Spleen (tissue), 11 donors: ENCODE measurements around the gene PRPSAP1. TPM values are rescaled to one million over a fixed set of nuclear protein-coding genes. Genes with fewer than 3 reads are reported as not detected.
A peak's percentile ranks its signal among the peaks of the same experiment; 100 is the strongest.

Experiments used
- DNase-seq: peaks from one replicate; pipeline ENCODE4 v3.0.0-alpha.2; 2020
- H3K27ac ChIP-seq, 8 donors: fragments of 200-600 bp; sonication (generic) in 7 of 8; 1 replicate in 4 of 8; 2 replicates in 4 of 8; pipeline versions ENCODE4 v1.5.0 to v1.8.0; 2016 to 2021; ENCODE audit warnings: inconsistent platforms in 4 of 8, mild to moderate bottlenecking in 4 of 8, moderate library complexity in 1 of 8
- H3K27me3 ChIP-seq, 7 donors: fragments of 200-600 bp; sonication (generic) in 6 of 7; replicated peaks in 1 of 7; 1 replicate in 4 of 7; 2 replicates in 3 of 7; pipeline versions ENCODE4 v1.5.0 to v1.8.0; 2016 to 2021; ENCODE audit warnings: inconsistent platforms in 3 of 7, mild to moderate bottlenecking in 1 of 7
- H3K36me3 ChIP-seq, 6 donors: fragments of 200-600 bp; sonication (generic) in 5 of 6; 1 replicate in 4 of 6; 2 replicates in 2 of 6; pipeline versions ENCODE4 v1.5.0 to v1.8.0; 2016 to 2021; ENCODE audit warnings: inconsistent platforms in 2 of 6
- H3K4me1 ChIP-seq, 6 donors: fragments of 200-600 bp; sonication (generic) in 5 of 6; 1 replicate in 3 of 6; 2 replicates in 3 of 6; pipeline versions ENCODE4 v1.5.0 to v1.8.0; 2016 to 2021; ENCODE audit warnings: inconsistent platforms in 3 of 6
- H3K4me3 ChIP-seq, 8 donors: fragments of 200-600 bp; sonication (generic) in 7 of 8; 1 replicate in 4 of 8; 2 replicates in 4 of 8; pipeline versions ENCODE4 v1.5.0 to v1.8.0; 2016 to 2021; ENCODE audit warnings: inconsistent platforms in 4 of 8, mild to moderate bottlenecking in 4 of 8, moderate library complexity in 2 of 8
- H3K9me3 ChIP-seq, 8 donors: fragments of 200-600 bp; sonication (generic) in 7 of 8; 1 replicate in 4 of 8; 2 replicates in 4 of 8; pipeline versions ENCODE4 v1.5.0 to v1.8.0; 2016 to 2021; ENCODE audit warnings: inconsistent platforms in 4 of 8
- POLR2A ChIP-seq, 3 donors: fragments of 450-650 bp; IDR thresholded peaks; one replicate each; pipeline ENCODE4 v1.5.1; 2017; ENCODE audit warnings: antibody characterized with exemption in 3 of 3, mild to moderate bottlenecking in 1 of 3
- POLR2AphosphoS5 ChIP-seq, 3 donors: sonication (generic); formaldehyde crosslinking; IDR thresholded peaks; one replicate each; pipeline ENCODE4 v1.5.1; 2017; ENCODE audit warnings: antibody characterized with exemption in 3 of 3
- WGBS, 5 donors: extraction: QIAGEN DNeasy Blood & Tissue Kit in 3 of 5; methylation state at CpG; one replicate each; pipeline versions ENCODE4 v1.1.5 to v1.1.7; 2013 to 2018; 5-methylcytosine and 5-hydroxymethylcytosine counted together
- intact Hi-C: fragments of 100-400 bp; cut with DNase I; formaldehyde crosslinking; loops from one replicate; pipeline ENCODE4 v1.15.0; 2023; ENCODE audit warnings: low total_unique reads
- polyA plus RNA-seq, 3 donors: library from polyadenylated mRNA; stranded (reverse); fragments of 200-250 nt; gene quantifications; one replicate each; pipeline ENCODE4 v1.2.1, GENCODE V29; 2013
- total RNA-seq, 7 donors: library from RNA; depleted of rRNA in 3 of 7; stranded (reverse); fragments of >200 nt in 3 of 7; fragmentation: NEBNext Ultra II Directional in 4 of 7; extraction: Animal tissue kit (Norgen Biotek cat#: 25700) in 4 of 7; gene quantifications; one replicate each; pipeline versions ENCODE4 v1.1.0 to v1.2.1, GENCODE V29; 2016 to 2021
- TF ChIP-seq, protein P1 (sequence below), 11 experiments: fragments of 200-600 bp in 7 of 11; fragments of 450-650 bp in 4 of 11; sonication (generic) in 4 of 11; IDR thresholded peaks in 8 of 11; conservative IDR thresholded peaks in 3 of 11; 1 replicate in 7 of 11; 2 replicates in 4 of 11; pipeline versions ENCODE4 v1.4.0 to v1.8.0; 2016 to 2021; ENCODE audit warnings: antibody characterized with exemption in 11 of 11, inconsistent platforms in 4 of 11, mild to moderate bottlenecking in 1 of 11
- donor health status: healthy with polysubstance abuse.
- donor health status: DM: no; HTN: no; CAD: no; lungs with moderate emphysema.
- donor health status: DM: no; HTN: no; CAD: no.
- donor health status: Bipolar disorder and iron deficiency.
- donor health status: healthy.
- donor health status: DM: no; HTN: no; CAD: no.
- donor health status: DM: yes; HTN: yes; CAD: no.

Gene PRPSAP1
- total and polyA plus RNA-seq, 10 donors, result 17.5 to 54.1 (median 35.8) TPM

DNA sequence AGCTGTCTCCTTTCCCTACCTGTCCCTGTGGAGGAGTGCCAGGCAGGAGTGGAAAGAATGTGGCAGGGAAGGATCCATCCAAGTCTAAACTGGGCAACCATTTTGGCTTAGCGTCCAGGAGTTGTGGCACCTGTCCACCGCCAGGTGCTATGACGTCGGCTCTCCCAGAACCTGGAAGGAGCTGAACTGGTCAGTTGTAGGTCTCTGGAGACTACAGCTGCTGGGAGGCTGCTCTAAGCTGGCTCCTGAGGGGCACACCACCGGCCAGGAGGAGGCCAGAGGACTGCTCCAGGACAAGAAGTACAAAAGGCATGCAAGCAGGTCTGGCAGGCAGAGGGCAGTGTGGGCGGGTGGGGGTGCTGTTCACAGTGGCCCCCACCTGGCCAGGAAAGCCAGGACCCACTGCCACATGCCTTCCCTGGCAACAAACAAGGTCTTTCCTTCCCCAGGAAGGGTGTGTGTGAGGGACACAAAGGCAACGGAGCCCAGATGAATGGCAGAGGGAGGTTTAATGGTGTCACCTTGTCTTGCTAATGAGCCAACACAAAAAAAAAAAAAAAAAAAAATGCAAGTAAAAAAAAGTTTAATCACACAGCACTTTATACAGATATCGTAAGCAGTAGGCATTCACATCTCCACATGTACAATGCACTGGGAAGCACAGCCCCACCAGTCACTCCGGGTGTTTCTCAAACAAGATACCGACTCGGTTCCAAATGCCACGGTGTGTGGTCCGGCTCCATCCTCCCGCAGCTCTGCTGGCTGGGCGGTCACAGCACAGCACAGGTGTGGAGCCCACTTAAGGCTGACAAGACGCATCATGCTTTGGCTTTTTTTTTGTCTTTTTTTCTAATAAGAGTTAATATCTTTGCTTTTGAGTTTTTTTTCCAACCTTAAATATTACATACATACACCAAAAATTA lies 35.5 kb upstream of the PRPSAP1 start:
- peak overlapping the region in 1 of 8 donors; percentile 17 for H3K27ac ChIP-seq
- H3K9me3 ChIP-seq, result no peaks in the 10 kb centered on the region
- intact Hi-C loops, result no loop called here
- TF ChIP-seq POLR2AphosphoS5 (IDR thresholded peaks at IDR 0.05) (peak in 2 of 3 donors; percentile 29 to 36), POLR2A (IDR thresholded peaks at IDR 0.05) (no peak)
- TF ChIP-seq, protein P1, sequence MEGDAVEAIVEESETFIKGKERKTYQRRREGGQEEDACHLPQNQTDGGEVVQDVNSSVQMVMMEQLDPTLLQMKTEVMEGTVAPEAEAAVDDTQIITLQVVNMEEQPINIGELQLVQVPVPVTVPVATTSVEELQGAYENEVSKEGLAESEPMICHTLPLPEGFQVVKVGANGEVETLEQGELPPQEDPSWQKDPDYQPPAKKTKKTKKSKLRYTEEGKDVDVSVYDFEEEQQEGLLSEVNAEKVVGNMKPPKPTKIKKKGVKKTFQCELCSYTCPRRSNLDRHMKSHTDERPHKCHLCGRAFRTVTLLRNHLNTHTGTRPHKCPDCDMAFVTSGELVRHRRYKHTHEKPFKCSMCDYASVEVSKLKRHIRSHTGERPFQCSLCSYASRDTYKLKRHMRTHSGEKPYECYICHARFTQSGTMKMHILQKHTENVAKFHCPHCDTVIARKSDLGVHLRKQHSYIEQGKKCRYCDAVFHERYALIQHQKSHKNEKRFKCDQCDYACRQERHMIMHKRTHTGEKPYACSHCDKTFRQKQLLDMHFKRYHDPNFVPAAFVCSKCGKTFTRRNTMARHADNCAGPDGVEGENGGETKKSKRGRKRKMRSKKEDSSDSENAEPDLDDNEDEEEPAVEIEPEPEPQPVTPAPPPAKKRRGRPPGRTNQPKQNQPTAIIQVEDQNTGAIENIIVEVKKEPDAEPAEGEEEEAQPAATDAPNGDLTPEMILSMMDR (IDR thresholded peaks at IDR 0.05 in 8 of 11, conservative IDR thresholded peaks at IDR 0.05 in 3 of 11), result peak in 3 of 11 experiments; percentile 6 to 21 (median 13)
- no peak for DNase-seq
- WGBS, 5 donors, result 80 to 91% (median 85%) methylated on average over 16 of the region's 16 CpGs
- H3K27me3 ChIP-seq, result peaks cover 0 to 14% (median 7%) of the 10 kb centered on the region in 7 donors
- peaks cover 0 to 49% (median 25%) of the 10 kb centered on the region in 6 donors for H3K36me3 ChIP-seq
- peaks cover 14 to 40% (median 27%) of the 10 kb centered on the region in 6 donors for H3K4me1 ChIP-seq
- no peak overlapping the region for H3K4me3 ChIP-seq

DNA sequence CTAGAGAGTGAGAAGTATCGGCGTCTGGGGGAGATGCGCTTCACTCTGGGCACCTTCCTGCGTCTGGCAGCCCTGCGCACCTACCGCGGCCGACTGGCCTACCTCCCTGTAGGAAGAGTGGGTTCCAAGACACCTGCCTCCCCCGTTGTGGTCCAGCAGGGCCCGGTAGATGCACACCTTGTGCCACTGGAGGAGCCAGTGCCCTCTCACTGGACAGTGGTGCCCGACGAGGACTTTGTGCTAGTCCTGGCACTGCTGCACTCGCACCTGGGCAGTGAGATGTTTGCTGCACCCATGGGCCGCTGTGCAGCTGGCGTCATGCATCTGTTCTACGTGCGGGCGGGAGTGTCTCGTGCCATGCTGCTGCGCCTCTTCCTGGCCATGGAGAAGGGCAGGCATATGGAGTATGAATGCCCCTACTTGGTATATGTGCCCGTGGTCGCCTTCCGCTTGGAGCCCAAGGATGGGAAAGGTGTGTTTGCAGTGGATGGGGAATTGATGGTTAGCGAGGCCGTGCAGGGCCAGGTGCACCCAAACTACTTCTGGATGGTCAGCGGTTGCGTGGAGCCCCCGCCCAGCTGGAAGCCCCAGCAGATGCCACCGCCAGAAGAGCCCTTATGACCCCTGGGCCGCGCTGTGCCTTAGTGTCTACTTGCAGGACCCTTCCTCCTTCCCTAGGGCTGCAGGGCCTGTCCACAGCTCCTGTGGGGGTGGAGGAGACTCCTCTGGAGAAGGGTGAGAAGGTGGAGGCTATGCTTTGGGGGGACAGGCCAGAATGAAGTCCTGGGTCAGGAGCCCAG lies 33.5 kb upstream of the PRPSAP1 start:
- Histone ChIP-seq H3K9me3 (no peaks in the 10 kb centered on the region), H3K4me1 (peaks cover 21 to 61% (median 45%) of the 10 kb centered on the region in 6 donors), H3K4me3 (no peak overlapping the region), H3K27ac (no peak overlapping the region), H3K36me3 (peaks cover 0 to 28% (median 15%) of the 10 kb centered on the region in 6 donors), H3K27me3 (peaks cover 0 to 34% (median 19%) of the 10 kb centered on the region in 7 donors)
- no peak for DNase-seq
- TF ChIP-seq POLR2AphosphoS5 (IDR thresholded peaks at IDR 0.05), result peak in 1 of 3 donors; percentile 55
- TF ChIP-seq POLR2A (IDR thresholded peaks at IDR 0.05), result no peak
- TF ChIP-seq, protein P1 (IDR thresholded peaks at IDR 0.05 in 8 of 11, conservative IDR thresholded peaks at IDR 0.05 in 3 of 11), result no peak
- intact Hi-C loops, result no loop called here
- WGBS, 5 donors, result 89 to 97% (median 93%) methylated on average over 13 to 31 of the region's 31 CpGs

DNA sequence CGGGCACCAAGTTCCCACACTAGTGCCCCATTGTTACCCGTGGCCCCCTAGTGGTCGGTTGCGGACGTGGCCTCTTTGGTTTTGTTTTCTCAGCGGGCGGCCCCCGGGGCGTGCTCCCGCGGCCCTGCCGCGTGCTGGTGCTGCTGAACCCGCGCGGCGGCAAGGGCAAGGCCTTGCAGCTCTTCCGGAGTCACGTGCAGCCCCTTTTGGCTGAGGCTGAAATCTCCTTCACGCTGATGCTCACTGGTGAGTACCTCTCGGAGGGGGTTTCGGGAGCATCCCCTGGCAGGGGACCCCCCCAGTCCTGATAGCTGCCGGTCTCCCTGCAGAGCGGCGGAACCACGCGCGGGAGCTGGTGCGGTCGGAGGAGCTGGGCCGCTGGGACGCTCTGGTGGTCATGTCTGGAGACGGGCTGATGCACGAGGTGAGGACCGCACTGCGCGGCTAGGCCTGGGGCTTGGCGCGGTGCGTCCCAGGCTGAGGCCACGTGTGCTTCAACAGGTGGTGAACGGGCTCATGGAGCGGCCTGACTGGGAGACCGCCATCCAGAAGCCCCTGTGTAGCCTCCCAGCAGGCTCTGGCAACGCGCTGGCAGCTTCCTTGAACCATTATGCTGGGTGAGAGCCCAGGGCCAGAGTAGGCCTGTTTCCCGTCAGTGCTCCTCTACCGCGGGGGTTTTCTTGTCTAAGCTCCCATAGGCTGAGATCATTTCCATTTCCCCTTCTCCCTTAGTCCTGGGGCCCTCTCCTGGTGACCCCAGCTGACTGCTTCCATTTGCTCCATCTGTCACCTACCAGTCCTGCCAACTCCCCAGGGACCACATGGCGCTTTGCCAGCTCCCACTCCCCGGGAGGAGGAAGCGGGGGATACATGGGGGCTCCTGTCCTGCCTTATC lies 32.4 kb upstream of the PRPSAP1 start:
- peaks cover 0 to 36% (median 19%) of the 10 kb centered on the region in 7 donors for H3K27me3 ChIP-seq
- H3K4me3 ChIP-seq, result peak overlapping the region; percentile 58 to 92 (median 70)

More for the DNA sequence above, 32.4 kb upstream of the PRPSAP1 start:
- 32 to 51% (median 40%) methylated on average over 39 to 52 of the region's 52 CpGs for WGBS, 5 donors
- intact Hi-C loops, result no loop called here
- TF ChIP-seq POLR2AphosphoS5 (IDR thresholded peaks at IDR 0.05) (peak; percentile 28 to 73 (median 50)), POLR2A (IDR thresholded peaks at IDR 0.05) (no peak)
- TF ChIP-seq, protein P1 (IDR thresholded peaks at IDR 0.05 in 8 of 11, conservative IDR thresholded peaks at IDR 0.05 in 3 of 11), result peak; percentile 74 to 95 (median 89)
- Histone ChIP-seq H3K9me3 (no peaks in the 10 kb centered on the region), H3K27ac (peak overlapping the region in 3 of 8 donors; percentile 8 to 86 (median 28)), H3K4me1 (peaks cover 21 to 70% (median 49%) of the 10 kb centered on the region in 6 donors), H3K36me3 (peaks cover 0 to 18% (median 10%) of the 10 kb centered on the region in 6 donors)
- DNase-seq, result peak; percentile 95
